Medulla oblongata (tissue), 1 donor: ENCODE measurements around the gene STRA8.
A peak's percentile ranks its signal among the peaks of the same experiment; 100 is the strongest.

Experiments used
- DNase-seq: peaks from one replicate; pipeline ENCODE4 v3.0.0-alpha.2; 2015; ENCODE audit errors: extremely low spot score

The STRA8 gene, protein sequence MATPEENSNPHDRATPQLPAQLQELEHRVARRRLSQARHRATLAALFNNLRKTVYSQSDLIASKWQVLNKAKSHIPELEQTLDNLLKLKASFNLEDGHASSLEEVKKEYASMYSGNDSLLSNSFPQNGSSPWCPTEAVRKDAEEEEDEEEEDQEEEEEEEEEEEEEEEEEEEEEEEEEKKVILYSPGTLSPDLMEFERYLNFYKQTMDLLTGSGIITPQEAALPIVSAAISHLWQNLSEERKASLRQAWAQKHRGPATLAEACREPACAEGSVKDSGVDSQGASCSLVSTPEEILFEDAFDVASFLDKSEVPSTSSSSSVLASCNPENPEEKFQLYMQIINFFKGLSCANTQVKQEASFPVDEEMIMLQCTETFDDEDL

DNA sequence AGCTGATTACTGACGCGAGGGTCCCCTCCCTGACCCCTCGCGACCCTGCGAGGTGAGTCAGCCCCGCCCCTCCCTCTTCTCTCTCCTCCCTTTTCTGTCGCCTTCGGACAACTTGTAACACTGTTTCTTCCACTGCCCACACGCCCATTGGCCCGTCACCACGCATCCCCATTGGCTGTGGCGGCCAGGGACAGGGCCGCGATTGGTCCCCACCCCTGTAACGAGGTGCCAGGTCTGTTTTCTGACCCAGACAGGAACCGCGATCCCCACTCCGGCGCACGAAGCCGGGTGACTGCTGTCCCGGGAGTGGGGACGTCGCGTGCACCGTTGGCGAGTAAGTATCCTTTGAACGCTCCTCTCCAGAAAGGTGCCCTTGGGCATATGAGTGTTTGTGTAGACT lies at the start of gene STRA8:
Gene STRA8 (plus strand): TSS at position 269 of the 400 bp plus-strand sequence. CDS start 6,687 bp downstream, outside the sequence.
- no peak for DNase-seq

DNA sequence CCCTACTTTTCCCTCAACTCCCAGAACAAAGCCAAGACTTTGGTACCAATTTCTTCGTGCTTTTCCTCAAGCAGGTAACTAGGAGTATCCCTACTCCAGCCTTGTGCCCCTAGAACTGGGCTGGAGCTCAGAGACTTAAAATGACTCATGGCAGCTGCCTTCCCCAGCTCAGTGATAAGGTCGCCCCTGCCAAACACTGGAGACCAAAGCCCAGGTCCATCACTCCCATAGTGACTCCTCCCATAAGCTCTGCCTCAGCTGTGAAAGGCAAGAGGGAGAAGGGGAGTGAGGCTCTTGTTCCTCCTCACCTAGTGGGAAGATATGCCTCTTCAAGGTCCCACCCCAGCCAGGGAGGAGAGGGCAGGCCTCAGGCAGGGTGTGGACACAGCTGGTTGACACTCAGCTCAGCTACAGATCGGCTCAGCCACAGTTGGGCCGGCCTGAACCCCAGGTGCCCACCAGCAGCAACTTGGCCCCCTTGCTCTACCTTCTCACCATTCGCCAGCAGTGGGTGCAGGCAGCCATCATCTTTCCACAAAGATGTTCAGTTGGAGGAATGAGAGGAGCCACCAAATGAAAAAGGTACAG lies 49.3 kb upstream of the STRA8 start:
- DNase-seq = no peak

DNA sequence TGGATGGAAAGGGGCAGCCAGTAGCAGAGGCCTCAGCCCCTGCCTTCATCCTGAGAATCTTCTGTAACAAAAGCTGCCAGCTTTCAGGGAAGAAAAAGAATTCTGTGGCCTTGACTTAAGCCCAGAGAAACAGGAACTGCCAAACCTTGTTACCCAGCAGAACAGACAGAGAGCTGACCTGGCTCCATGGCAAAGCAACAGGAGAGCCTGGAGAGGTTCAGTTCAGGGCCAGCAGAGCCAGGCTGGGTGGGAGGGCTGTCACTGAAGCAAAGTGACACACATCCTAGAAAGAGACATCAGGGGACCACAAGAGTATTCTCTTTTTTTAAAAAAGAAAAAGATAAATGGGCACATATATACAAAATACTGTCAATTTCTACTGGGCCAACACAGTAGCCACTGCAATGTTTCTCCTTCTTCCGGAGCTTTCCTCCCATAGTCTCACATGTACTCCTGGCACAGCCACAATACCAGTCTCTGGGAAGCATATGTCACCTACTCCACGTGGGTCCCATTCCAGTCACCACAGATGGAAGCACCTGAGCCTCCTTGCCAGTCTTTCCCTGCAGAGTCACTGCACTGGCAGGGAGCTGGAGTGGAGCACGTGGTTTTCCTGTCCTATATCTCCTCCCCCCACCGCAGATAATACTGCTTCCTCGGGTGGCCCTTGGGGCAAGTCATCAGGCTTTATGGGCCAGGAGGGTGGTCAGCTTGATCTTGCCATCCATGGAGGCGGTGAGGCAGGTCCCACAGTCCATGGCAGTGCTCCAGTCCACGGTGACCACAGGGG lies 48.0 kb upstream of the STRA8 start:
- peak; percentile 42 for DNase-seq

DNA sequence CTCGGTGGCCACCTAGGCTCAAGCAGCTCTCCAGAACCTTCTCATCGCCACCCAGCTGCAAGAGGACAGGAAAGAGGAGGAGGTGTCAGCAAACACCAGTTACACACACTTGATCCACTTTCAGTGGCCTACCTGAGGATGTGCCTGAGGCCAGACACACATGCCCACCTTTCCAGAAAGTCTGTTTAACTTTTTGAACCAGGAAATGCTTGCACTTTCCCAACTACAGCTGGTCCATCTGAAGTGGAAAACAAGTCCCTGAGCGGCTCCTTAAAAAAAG lies 47.4 kb upstream of the STRA8 start:
- no peak for DNase-seq

DNA sequence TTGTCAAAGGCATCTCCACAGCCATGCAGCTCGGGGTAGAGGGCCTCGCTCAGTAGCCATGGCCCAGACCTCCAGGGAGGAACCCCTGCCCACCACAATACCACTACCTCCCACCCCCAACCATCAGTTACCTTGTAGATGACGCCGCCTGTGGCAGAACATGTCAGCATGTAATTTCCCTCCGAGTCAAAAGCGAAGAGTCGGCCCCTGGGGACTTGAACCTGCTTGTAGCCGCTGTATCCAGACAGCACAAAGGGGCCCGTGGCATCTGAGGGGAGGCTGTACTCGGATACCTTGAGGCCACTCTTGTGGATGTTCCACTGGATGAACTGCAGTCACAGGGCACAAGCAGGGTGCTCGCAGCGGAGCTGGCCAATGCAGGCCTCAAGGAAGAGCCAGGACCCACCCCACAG lies 46.8 kb upstream of the STRA8 start:
- DNase-seq = no peak

DNA sequence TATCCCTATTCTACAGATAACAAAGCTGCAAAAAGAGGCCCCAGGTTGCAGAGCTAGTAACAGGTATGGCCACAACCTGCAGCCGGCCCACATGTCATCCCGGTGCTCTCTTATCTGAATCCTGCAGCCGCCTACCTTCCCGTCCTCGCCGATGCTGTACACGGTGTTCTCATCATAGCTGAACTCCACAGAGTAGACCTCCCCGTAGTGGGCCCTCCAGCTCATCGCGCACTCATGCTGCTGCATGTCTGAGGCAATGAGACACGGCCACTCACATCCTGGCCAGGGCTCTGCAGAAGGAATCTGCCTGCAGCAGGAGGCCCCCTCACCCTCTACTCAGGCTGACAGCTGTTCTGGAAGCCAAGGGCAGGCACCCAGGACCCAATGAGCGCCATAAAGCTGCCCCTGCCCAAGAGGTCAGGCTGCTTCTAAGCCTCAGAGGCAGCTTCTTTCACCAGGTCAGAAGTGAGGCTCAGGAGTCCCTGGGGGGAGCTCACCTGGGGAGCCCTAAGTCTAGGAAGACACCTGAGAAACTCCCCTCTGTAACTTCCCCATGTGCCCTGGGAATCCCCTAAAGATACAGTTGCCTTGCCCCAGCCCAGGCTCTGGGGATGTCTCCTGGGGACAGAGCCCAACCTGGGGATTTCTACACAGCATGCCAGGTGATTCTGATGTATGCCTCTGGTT lies 45.2 kb upstream of the STRA8 start:
- no peak for DNase-seq

DNA sequence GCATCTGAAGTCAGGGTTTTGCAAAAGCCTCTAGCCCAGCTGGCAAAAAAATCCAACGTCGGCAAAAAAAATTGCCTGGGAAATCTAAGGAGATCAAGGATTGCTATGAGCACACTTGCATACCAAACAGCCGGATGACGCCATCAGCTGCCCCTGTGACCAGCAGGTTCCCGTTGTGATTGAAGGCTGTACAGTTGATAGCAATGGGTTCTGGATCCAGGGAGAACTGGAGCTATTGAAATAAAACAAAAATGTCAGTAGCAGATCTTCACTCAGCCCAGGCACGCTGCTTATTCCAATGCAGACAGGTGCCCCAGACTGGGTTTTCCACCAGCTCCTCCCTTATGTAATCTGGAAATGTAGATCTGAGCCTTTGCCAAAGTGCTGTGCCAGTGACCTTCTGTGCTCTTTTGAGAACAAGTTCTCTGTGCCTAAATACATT lies 44.4 kb upstream of the STRA8 start:
- DNase-seq = no peak

DNA sequence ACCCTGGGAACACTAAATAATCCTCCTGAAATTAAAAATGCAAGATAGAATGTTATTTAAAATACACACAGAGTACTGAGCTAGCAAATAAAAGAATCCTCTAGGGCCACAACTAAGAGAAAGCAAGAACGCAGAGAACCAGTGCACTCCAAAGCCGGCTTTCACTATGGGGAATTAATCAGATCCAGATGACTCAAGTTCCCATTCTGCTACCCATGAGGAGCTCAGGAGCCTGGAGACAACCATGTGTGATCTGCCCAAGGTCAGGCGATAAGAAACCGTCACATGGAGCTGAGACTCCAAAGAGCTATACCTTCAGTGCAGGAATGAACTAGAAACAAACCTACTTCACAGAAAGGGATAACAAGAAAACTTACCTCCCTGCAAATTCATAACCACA lies 43.7 kb upstream of the STRA8 start:
- DNase-seq = no peak

DNA sequence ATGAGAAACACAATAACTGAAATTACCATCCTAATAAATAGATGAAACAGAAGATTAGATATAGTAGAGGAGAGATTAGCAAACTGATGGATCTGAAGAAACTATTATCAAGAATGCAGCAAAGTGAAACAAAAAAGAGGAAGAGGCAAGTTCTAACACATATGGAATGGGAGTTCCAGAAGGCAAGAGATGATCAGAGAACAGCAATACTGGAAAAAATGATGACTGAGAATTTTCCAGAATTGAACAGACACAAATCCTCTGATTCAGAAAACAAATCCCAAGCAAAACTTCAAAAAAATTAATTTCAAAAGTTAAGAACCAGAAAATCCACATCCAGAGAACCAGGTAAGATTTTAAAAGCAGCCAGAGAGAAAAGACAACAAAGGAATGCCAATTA lies 42.9 kb upstream of the STRA8 start:
- DNase-seq = no peak

DNA sequence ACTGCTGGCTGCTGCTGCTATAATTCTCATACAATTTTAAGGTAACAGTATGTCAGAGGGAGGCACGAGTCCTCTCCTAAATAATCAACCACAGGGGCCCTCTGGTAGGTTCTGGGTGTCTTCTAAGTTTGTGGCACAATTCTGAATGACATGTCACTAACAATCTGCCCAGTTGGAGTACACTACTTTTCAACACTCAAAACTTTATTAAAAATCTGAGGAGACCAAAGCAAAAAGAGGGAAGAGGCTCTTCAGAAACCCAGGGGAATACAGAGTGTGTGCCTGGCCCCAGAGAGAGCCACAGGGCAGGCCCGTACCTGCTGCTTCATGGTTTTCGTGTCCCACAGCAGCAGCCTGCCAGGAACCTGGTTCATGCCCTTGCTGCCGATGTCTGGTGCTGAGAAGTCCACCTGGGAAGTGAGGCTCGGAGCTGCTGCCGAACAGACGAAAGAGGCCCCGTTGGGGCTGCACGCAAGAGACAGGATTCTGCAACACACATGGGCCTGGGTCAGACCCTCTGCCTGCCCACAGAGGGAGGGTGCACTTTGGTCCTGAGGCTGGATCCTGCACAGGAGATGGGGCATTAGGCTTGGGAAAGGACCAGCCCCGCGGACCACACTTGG lies 40.6 kb upstream of the STRA8 start:
- no peak for DNase-seq

DNA sequence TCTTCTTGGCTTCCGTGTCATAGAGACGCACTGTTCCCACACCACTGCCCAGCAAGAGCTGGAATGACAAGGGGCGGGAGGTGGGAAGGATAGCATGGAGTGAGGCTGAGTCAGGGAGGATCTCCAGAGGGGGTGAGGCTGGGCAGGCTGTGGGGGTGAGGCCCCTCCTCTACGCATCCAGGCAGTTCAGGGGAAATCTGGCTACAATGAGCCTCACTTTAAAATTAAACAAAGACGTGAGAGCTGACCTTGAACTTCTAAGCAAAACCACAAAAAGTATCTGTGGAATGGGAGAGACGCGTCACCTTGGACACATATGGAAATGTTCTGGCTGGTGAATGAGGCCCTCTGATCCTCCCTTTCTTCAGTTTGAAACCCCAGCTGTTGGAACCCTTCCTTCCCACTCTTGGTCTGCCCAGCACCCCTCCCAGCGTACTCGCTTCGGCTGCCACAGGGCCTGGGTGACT lies 40.0 kb upstream of the STRA8 start:
- no peak for DNase-seq

DNA sequence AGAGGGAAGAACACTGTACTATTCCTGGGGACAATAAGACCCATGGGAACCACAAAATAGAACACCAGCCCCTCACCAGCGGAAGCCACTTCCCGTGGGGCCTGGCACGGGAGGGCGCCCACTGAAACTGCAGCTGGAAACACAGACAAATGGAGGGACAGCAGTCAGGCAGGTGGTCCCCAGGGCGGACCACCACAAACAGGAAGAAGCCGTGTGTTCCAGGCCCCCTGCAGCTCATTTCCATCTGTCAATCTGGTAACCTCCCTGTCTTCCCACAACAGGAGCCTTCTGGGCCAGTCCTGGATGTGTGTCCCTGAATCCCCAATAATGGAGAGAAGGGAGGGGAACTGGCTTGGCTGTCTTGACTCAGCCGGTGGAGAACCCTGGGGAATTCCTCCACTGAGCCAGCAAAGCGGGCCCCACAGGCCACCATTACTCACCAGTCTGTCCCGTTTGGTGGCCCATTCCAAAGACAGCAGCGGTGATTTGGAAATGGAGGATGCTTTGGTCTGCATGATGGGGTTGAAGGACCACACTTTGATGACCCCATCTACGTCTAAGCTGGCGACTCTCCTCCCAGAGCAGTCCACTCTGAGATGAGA lies 39.0 kb upstream of the STRA8 start:
- no peak for DNase-seq

DNA sequence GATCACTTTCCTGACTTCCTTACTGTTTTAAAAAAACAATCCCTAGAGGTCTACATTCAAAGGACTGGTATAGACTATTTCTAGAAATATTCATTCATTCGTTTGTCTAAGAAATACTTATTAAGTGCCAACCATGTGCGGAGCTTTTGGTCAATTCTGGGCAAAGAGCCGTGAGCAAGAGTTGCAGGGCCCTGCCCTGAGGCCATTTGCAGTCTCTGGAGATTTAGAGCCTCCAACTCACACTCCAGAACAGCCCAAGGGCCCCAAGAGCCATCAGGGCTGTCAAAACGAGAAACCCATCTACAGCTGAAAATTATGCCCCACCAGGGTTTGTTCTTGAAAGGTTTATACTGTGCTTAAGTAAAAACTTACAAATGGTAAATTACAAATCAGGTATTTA lies 38.5 kb upstream of the STRA8 start:
- no peak for DNase-seq

DNA sequence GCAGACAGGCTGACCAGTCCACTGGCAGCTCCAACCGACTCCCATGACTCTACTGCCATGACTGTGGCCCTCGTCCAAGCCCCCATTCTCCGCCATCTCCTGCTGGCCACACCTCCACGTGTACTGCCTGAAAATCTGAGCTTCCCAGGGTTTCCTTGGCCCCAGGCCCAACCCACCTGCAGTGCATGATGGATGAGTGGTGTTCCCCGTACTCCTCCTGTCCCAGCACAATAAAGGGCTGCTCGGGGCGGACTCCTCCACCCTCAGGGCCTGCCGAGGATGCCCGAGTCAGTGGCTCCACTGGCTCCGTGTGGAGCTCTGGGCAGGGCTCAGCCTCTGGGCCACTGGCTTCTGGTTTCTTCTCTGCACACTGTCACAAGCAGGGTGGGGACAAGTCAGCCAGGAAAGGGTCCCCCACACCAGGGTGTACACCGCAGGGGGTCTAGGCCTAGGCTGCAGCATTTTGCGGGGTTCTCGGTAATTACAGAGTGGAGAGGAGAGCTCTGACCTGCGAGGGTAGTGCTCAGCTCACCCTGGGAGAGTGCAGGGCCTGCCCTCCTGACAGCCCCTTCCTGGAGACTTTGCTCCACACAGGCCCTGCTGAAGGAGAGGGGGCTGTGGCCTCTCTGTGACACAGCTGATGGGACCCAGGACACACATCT lies 37.5 kb upstream of the STRA8 start:
- no peak for DNase-seq

DNA sequence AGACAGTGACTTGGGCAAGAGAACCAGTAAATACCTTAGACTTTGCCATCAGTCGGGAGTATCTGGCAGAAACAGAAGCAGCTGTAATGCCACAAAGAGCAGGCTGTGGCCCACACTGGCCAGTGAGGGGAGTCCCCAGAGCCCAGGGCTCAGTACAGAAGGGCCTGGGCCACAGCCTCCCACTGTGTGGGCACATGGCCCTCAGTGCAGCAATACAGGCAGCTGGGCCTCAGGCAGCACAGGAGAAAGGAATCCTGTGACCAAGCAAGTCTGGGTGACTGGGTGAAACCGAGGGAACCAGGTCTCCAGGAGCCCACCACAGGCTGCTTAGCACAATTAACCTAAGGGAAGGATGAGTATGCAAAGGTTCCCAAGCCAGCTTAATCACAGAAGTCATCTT lies 36.3 kb upstream of the STRA8 start:
- no peak for DNase-seq

DNA sequence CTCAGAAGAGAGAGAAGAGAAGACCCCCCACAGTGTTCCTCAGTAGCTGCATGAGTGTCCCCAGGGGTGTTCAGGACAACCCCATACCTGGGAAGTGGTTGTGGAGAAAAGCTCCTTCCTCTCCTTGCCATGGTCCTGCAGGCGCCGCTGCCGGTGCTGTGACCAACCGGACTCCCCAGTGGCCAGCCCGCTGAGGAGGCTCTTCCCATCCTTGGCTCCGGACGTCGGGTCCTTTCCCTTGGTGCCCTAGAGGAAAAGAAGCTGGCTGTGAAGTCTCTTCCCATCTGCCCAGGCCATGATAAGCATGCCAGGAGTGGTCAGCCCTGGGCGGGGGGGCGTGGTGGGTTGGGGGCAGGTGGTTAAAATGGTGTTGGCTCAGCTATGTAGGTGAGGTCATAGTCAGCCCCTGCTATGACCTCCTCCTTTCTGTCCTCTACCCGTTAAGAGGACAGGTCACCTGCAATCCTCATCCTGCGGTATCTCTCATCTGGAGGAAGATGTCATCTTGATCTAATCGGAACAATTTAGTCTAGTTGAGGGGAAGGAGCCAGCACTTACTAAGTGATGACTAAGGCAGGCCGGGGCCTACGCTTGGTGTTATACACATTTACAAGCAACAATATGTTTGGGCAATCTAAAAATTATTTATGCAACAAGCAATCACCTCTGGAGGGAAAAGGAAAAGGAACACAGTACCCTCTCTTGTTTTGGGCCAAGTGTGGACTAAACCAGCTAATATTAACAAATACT lies 35.6 kb upstream of the STRA8 start:
- DNase-seq = no peak

DNA sequence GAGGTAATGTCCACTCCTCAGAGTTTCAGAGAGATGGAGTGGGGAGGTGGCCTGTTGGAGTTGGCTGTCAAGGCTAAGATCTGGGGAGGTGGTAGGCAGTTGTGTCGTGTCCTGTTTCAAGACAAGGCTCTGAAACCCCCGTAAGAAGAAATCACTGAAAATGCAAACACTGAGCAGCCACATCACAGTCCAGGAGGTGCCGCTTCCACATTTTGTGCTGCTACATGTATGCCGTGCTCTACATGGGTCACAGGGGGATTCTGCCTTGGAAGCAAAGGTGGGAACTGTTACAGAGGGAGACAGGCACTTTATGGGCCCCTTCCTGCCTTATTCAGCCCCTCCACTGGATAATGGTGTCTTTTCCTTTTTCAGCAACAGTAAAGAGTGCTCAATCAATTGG lies 34.2 kb upstream of the STRA8 start:
- no peak for DNase-seq

DNA sequence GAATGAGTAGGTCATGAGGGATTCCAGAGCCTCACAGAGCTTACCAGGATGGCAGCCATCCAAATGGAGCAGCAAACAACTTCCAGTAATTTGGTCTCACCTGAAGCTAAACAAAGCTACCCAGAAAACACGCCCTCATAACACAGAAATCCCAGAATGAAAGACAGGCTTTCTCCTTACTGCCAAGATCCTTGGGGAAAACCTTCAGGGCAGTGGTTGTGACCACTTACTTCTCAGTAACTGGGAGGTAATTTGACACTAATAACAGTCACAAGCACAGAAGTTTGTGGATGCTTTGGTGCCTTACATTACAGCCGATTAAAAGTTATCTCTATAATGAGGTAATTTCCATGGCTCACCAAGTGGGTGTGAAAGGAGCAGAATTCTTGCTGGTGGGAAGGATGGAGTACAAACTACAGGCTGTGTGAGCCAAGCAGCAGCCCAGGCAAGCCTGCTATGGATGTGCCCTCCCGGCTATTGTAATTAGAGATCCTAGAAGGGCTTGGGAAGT lies 32.8 kb upstream of the STRA8 start:
- no peak for DNase-seq

DNA sequence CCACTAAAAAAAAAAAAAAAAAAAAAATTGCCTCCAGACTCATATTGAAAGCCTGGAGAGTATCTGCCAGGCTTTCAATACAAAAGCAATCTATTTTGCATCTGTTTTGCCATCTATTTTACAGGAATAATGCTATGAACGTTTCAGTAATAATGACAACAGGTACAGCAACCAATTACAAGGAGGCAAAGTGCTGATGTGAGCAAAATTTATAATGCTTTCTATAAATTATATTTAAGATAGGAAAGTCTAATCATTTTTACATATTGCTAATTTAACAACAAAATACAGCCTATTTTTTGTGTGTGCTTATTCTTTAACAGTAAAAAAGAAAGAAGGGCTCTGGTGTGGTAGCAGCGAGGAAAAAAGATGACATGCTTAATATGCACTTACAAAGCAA lies 32.3 kb upstream of the STRA8 start:
- no peak for DNase-seq

DNA sequence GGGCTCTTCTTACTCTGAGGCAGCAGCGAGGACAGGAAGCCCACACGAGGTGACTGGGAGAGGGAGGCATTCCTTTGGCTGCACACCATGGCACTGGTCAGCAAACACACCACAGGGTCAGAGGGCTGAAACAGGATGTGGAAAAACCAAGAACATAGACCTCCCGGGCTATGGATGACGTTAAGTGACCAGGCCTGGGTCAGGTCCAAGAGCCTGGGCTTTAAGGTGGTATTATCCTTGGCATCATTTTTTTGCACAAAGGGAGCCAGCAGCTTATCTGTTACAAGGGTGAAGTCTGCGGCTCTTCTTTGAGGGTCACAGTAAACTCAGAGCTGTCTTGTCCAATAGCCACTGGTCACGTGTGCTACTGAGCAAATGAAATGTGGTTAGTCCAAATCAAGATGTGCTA lies 29.3 kb upstream of the STRA8 start:
- DNase-seq = no peak
